ENCODE measurements around the gene SMIM13.

DNA sequence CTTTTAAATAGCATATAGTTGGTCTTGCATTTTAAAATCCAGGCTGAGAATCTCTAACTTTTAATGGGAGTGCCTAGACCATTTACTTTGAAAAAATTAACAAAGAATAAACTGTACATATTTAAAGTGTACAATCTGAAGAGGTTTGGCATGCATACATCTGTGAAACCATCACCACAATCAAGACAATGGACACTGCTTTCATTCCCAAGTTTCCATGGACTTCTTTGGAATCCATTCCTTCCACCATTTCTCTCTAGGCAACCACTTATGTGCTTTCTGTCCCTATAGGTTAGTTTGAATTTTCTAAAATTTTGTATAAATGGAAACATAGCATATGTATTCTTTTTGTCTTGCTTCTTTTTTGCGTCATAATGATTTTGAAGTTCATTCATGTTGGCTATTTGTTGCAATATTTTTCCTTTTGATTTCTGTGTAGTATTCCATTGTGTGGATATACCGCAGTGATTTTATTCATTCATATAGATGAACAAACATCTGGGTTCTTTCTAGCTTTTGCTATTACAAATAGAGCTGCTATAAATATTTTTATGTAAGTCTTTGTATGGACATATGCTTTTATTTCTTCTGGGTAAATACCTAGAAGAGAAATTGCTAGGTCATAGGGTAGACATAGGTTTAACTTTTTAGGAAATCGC, 88.0 kb downstream of the SMIM13 start:
- TF ChIP-seq, protein P1, sequence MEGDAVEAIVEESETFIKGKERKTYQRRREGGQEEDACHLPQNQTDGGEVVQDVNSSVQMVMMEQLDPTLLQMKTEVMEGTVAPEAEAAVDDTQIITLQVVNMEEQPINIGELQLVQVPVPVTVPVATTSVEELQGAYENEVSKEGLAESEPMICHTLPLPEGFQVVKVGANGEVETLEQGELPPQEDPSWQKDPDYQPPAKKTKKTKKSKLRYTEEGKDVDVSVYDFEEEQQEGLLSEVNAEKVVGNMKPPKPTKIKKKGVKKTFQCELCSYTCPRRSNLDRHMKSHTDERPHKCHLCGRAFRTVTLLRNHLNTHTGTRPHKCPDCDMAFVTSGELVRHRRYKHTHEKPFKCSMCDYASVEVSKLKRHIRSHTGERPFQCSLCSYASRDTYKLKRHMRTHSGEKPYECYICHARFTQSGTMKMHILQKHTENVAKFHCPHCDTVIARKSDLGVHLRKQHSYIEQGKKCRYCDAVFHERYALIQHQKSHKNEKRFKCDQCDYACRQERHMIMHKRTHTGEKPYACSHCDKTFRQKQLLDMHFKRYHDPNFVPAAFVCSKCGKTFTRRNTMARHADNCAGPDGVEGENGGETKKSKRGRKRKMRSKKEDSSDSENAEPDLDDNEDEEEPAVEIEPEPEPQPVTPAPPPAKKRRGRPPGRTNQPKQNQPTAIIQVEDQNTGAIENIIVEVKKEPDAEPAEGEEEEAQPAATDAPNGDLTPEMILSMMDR (IDR thresholded peaks at IDR 0.05 in 8 of 11, conservative IDR thresholded peaks at IDR 0.05 in 3 of 11): no peak
- TF ChIP-seq POLR2A (IDR thresholded peaks at IDR 0.05) (no peak), POLR2AphosphoS5 (IDR thresholded peaks at IDR 0.05) (no peak)
